Adrenal gland (tissue), 12 donors: Measurements from ENCODE around the gene VSIG1. TPM values are rescaled to one million over a fixed set of nuclear protein-coding genes. Genes with fewer than 3 reads are reported as not detected.

Source experiments
- DNase-seq, 7 donors: peaks; one replicate each; pipeline ENCODE4 v3.0.0-alpha.2; 2019 to 2020
- H3K27ac ChIP-seq, 5 donors: fragments of 200-600 bp; sonication (generic) in 4 of 5; 1 replicate in 3 of 5; 2 replicates in 2 of 5; pipeline versions ENCODE4 v1.5.1 to v1.8.0; 2016 to 2020; ENCODE audit warnings: mild to moderate bottlenecking in 1 of 5
- H3K27me3 ChIP-seq: fragments of 200-600 bp; 2 replicates; pipeline ENCODE4 v1.8.0; 2021
- H3K36me3 ChIP-seq, 2 donors: fragments of 200-600 bp; replicated peaks in 1 of 2; 1 replicate in 1 of 2; 2 replicates in 1 of 2; pipeline versions ENCODE4 v1.5.1 to v1.8.0; 2018 to 2022
- H3K4me1 ChIP-seq, 2 donors: fragments of 200-600 bp; replicated peaks in 1 of 2; 1 replicate in 1 of 2; 2 replicates in 1 of 2; pipeline versions ENCODE4 v1.5.1 to v1.8.0; 2018 to 2021
- H3K4me3 ChIP-seq, 4 donors: fragments of 200-600 bp; sonication (generic) in 3 of 4; one replicate each; pipeline ENCODE4 v1.5.1; 2016 to 2018
- H3K9me3 ChIP-seq, 3 donors: fragments of 200-600 bp; sonication (generic) in 1 of 3; replicated peaks in 1 of 3; 1 replicate in 2 of 3; 2 replicates in 1 of 3; pipeline versions ENCODE4 v1.5.1 to v1.8.0; 2016 to 2021
- CTCF ChIP-seq, 6 experiments: fragments of 450-650 bp in 4 of 6; fragments of 200-600 bp in 2 of 6; sonication (generic) in 1 of 6; IDR thresholded peaks; 1 replicate in 5 of 6; 2 replicates in 1 of 6; pipeline versions ENCODE4 v1.5.1 to v1.8.0; 2016 to 2021; ENCODE audit warnings: antibody characterized with exemption in 6 of 6, mild to moderate bottlenecking in 2 of 6, moderate library complexity in 1 of 6
- POLR2A ChIP-seq, 2 donors: fragments of 450-650 bp; IDR thresholded peaks; one replicate each; pipeline ENCODE4 v1.6.1; 2017; ENCODE audit warnings: antibody characterized with exemption in 2 of 2, mild to moderate bottlenecking in 2 of 2, moderate library complexity in 1 of 2
- WGBS, 4 donors: extraction: QIAGEN DNeasy Blood & Tissue Kit in 2 of 4; methylation state at CpG; one replicate each; pipeline versions ENCODE4 v1.1.5 to v1.1.7; 2013 to 2017; 5-methylcytosine and 5-hydroxymethylcytosine counted together
- intact Hi-C, 2 donors: fragments of 100-400 bp; cut with DNase I; formaldehyde crosslinking; loops; one replicate each; pipeline versions ENCODE4 v1.14.1 to v1.15.0; 2022 to 2023
- polyA plus RNA-seq, 3 donors: library from polyadenylated mRNA; stranded (reverse); fragments of 200-250 nt in 2 of 3; fragments of 350-450 nt in 1 of 3; fragmentation: Illumina TruSeq in 1 of 3; extraction: RNeasy Lipid Tissue Mini Kit (QIAGEN cat#74804) in 1 of 3; gene quantifications; one replicate each; pipeline ENCODE4 v1.2.3, GENCODE V29; 2013 to 2014
- total RNA-seq, 9 donors: library from RNA; depleted of rRNA in 4 of 9; stranded (reverse); fragments of >200 nt in 4 of 9; fragments of 120-200 nt in 1 of 9; fragmentation: NEBNext Ultra II Directional in 1 of 9; extraction: Animal tissue kit (Norgen Biotek cat#: 25700) in 1 of 9; gene quantifications; one replicate each; pipeline versions ENCODE4 v1.1.0 to v1.2.4, GENCODE V29; 2013 to 2023
- donor health status: healthy with polysubstance abuse.
- donor health status: Bipolar disorder and iron deficiency.
- donor health status: DM: yes; HTN: yes; CAD: no.
- donor health status: DM: no; HTN: no; CAD: no.
- donor health status: DM: no; HTN: no; CAD: no.
- donor health status: DM: yes; HTN: yes; CAD: no.

The VSIG1 gene
- total and polyA plus RNA-seq, 12 donors: 0.08 to 0.30 (median 0.18) TPM; not detected in 4

GRCh38 chrX:108049649-108050048, 4.8 kb downstream of the VSIG1 start:
- intact Hi-C loops: no loop called here
- Histone ChIP-seq H3K4me1 (no peaks in the 10 kb centered on the region), H3K36me3 (no peaks in the 10 kb centered on the region), H3K27me3 (peaks cover 9% of the 10 kb centered on the region), H3K9me3 (no peaks in the 10 kb centered on the region), H3K4me3 (no peak overlapping the region), H3K27ac (no peak overlapping the region)
- TF ChIP-seq POLR2A (IDR thresholded peaks at IDR 0.05): no peak
- TF ChIP-seq CTCF (IDR thresholded peaks at IDR 0.05): no peak
- no peak for DNase-seq
- 40 to 65% (median 61%) methylated on average over 1 of the region's 1 CpG for WGBS, 4 donors

- intact Hi-C loops: no loop called here
- no peak for DNase-seq
- TF ChIP-seq CTCF (IDR thresholded peaks at IDR 0.05): no peak
- TF ChIP-seq POLR2A (IDR thresholded peaks at IDR 0.05): no peak
- Histone ChIP-seq H3K36me3 (no peaks in the 10 kb centered on the region), H3K27ac (no peak overlapping the region), H3K4me3 (no peak overlapping the region), H3K4me1 (no peaks in the 10 kb centered on the region), H3K9me3 (no peaks in the 10 kb centered on the region), H3K27me3 (peaks cover 5% of the 10 kb centered on the region)
These were observed 8.4 kb downstream of the VSIG1 start for GRCh38 chrX:108053218-108053617.

- intact Hi-C loops: no loop called here
- no peak for TF ChIP-seq POLR2A (IDR thresholded peaks at IDR 0.05)
- no peak for TF ChIP-seq CTCF (IDR thresholded peaks at IDR 0.05)
- no peak overlapping the region for H3K4me3 ChIP-seq
- no peak for DNase-seq
- H3K27ac ChIP-seq: no peak overlapping the region
- H3K4me1 ChIP-seq: no peaks in the 10 kb centered on the region
- no peaks in the 10 kb centered on the region for H3K9me3 ChIP-seq
- H3K27me3 ChIP-seq: peaks cover 5% of the 10 kb centered on the region
- H3K36me3 ChIP-seq: no peaks in the 10 kb centered on the region
These were observed 10.7 kb downstream of the VSIG1 start for GRCh38 chrX:108055546-108055945.

GRCh38 chrX:108059801-108060200, 14.9 kb downstream of the VSIG1 start:
- Histone ChIP-seq H3K27ac (no peak overlapping the region), H3K4me3 (no peak overlapping the region), H3K9me3 (no peaks in the 10 kb centered on the region), H3K36me3 (no peaks in the 10 kb centered on the region), H3K4me1 (no peaks in the 10 kb centered on the region), H3K27me3 (peaks cover 9% of the 10 kb centered on the region)
- WGBS, 4 donors: 60 to 87% (median 76%) methylated on average over 1 of the region's 1 CpG
- no peak for DNase-seq
- intact Hi-C loops: loop anchor here in 1 of 2 donors (10.0 kb wide), 1 partner anchor 45 kb away; no protein-coding TSS in a partner anchor
- TF ChIP-seq CTCF (IDR thresholded peaks at IDR 0.05) (no peak), POLR2A (IDR thresholded peaks at IDR 0.05) (no peak)
